ENCODE results near the gene RPUSD4.

The RPUSD4 gene

DNA sequence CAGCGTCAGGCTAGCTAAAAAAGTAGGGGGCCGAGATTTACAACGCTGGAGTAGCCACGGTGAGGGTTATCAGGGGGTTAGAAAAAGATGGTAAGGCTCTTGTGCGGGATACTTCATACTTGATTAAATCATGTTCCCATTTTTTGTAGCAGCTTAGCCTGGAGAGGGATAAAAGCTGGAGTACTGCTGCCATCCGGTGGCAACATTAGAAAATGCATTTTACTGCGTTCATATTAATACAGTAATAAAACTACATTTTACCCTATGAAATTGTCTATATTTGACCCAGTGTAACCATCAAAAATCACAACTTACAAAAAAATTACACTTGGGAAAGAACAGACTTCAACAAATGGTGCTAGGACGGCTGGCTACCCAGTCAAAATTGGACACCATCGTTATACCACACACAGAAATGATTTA is 17.3 kb downstream of the RPUSD4 start:
- H3K27me3 Mint-ChIP-seq, result no peaks in the 10 kb centered on the region
- DNase-seq, result no peak
- H3K36me3 Mint-ChIP-seq (ENCODE audit: low read depth), result peaks cover 92% of the 10 kb centered on the region
- H3K4me1 Mint-ChIP-seq (ENCODE audit: low read depth), result no peaks in the 10 kb centered on the region
- H3K9me3 Mint-ChIP-seq, result peaks cover 10% of the 10 kb centered on the region
- H3K4me3 Mint-ChIP-seq, result no peak overlapping the region
- no peak overlapping the region for H3K27ac Mint-ChIP-seq

DNA sequence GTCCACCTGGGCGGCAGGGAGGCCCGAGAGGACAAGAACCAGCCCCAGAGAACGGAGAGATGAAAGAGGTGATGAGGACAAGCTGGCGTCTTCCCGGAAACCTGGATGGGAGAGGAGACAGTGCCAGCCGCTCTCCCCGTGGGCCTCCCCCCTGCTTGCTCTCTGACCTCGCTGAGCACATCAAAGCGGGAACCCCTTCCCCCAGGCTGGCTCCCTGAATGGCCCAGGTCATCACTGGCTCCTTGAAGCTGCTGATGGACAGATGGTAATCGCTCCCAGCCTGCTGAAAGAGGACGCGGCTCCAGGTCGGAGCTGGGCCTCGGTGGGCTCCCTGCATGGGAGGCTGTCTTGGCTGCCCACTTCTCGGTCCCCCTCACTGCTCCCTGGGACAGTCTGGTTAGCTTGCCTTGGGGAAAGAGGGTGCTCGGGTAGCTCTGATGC is 18.4 kb downstream of the RPUSD4 start:
- H3K27ac Mint-ChIP-seq, result no peak overlapping the region
- H3K27me3 Mint-ChIP-seq, result no peaks in the 10 kb centered on the region
- H3K36me3 Mint-ChIP-seq (ENCODE audit: low read depth), result peaks cover 91% of the 10 kb centered on the region
- no peak overlapping the region for H3K4me3 Mint-ChIP-seq
- H3K9me3 Mint-ChIP-seq, result peaks cover 9% of the 10 kb centered on the region
- no peak for DNase-seq
- H3K4me1 Mint-ChIP-seq (ENCODE audit: low read depth), result no peaks in the 10 kb centered on the region

DNA sequence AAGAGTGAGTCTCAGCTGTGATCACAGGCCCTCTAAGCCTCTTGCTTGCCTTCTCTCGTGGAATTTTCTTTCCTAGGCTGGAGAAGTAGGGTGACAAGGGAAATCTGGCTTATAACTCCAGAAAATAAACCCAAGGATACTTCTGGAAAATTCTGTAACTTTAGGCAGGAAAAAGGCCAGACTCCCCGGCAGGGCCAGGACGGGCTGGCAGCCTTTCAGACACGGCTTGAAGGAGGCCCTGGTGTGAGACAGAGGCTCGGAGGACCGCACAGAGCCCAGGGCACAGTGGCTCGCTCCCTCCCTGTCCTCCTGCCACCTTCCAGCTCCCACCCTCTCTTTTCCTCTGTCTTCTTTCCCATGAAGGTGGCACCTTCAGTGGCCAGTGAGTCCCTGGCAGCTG is 19.1 kb downstream of the RPUSD4 start:
- peaks cover 84% of the 10 kb centered on the region for H3K36me3 Mint-ChIP-seq (ENCODE audit: low read depth)
- no peak for DNase-seq

DNA sequence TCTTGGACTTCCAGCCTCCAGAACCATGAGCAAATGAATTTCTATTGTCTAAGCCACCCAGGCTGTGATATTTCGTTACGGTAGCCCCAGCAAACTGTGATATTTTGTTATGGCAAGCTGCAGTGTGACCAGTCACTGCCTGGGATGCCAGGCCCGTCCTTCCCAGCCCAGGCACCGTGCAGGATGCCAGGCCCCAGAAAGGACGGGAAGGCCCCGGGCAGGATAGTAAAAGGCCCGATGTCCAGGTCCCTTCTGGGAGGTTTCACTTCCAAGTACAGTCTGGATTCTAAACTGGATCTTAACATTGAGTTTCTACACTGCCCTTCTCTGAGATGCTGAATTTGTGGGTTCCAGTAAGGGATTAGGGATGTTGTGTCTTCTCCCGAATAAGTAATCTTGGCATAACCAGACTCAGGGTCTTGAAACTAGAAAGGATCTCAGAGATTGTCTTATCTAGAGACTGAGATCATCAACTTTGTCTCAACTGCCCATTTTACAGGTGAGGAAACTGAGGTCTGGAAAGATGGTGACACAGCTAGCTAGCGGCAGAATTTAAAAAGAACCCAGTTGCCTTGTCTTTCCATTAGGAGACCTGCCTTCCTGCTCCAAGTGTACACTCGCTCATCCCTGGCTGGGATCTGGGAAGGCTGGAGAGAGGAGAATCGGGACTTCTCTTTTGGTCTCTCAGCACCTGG is 19.9 kb downstream of the RPUSD4 start:
- Mint-ChIP-seq H3K4me3 (no peak overlapping the region), H3K27ac (no peak overlapping the region), H3K36me3 (ENCODE audit: low read depth) (peaks cover 77% of the 10 kb centered on the region), H3K9me3 (no peaks in the 10 kb centered on the region), H3K4me1 (ENCODE audit: low read depth) (no peaks in the 10 kb centered on the region), H3K27me3 (no peaks in the 10 kb centered on the region)
- no peak for DNase-seq

More for the DNA sequence above, 19.1 kb downstream of the RPUSD4 start:
- Mint-ChIP-seq H3K4me3 (no peak overlapping the region), H3K27ac (no peak overlapping the region), H3K9me3 (peaks cover 3% of the 10 kb centered on the region), H3K27me3 (no peaks in the 10 kb centered on the region), H3K4me1 (ENCODE audit: low read depth) (no peaks in the 10 kb centered on the region)

DNA sequence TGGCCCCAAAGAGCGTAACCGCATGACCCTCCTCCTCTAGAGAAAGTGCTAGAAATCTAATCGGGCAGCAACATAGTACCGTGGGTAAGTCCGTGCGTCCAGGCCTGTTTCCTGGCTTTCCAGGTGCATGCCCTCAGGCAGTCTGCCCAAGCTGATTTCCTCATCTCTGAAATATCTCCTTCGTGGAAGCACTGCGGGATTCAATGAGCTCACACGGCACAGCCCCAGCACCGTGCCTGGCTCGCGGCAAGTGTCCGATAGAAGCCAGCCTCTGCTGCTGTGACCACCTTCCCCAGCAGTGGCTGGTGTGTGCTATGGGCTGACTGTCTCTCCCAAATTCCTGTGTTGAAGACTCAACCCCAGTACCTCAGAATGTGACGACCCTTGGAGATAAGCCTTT is 20.7 kb downstream of the RPUSD4 start:
- H3K27me3 Mint-ChIP-seq, result no peaks in the 10 kb centered on the region
- DNase-seq, result no peak
- no peak overlapping the region for H3K4me3 Mint-ChIP-seq
- H3K27ac Mint-ChIP-seq, result no peak overlapping the region
- no peaks in the 10 kb centered on the region for H3K9me3 Mint-ChIP-seq
- no peaks in the 10 kb centered on the region for H3K4me1 Mint-ChIP-seq (ENCODE audit: low read depth)
- H3K36me3 Mint-ChIP-seq (ENCODE audit: low read depth), result peaks cover 74% of the 10 kb centered on the region

DNA sequence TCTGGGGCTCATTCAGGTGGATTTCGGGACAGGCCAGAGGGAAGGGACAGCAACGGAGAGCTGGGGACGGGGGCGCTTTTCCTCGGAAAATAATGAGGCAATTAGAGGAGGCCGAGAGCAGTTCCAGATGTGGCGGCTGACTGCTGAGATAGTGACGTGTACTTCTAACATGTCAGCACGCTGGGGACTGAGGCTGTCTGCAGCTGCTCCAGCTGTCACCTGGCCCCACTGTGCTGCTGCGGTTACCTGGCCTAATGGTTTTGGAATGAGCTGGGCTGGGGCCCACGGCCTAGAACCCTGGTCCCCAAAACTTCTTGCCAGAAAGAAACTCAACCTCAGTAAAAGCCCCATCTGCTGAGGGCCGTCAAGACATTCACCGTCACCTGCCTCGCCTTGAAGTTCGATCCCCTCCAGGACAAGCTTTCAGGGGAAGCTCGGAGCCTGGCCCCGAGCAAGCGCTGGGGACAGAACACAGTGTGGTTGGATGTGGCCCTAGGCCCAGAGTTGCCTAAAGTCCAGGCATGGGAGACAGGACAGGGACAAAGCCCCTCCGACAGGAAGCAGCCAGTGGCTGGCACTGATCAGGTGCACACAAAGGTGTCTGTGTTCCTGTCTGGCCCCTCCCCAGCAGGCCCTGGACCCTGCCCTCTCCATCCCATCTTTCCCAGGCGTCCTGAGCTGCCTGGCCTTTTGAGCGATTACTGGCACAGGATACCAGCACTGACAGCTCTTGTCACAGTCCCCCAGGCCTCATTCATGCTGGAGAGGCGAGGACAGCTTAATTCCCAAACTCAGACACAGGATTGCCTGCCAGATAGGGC is 22.1 kb downstream of the RPUSD4 start:
- H3K4me3 Mint-ChIP-seq, result no peak overlapping the region
- H3K27ac Mint-ChIP-seq, result peak overlapping the region; percentile 14
- H3K9me3 Mint-ChIP-seq, result no peaks in the 10 kb centered on the region

DNA sequence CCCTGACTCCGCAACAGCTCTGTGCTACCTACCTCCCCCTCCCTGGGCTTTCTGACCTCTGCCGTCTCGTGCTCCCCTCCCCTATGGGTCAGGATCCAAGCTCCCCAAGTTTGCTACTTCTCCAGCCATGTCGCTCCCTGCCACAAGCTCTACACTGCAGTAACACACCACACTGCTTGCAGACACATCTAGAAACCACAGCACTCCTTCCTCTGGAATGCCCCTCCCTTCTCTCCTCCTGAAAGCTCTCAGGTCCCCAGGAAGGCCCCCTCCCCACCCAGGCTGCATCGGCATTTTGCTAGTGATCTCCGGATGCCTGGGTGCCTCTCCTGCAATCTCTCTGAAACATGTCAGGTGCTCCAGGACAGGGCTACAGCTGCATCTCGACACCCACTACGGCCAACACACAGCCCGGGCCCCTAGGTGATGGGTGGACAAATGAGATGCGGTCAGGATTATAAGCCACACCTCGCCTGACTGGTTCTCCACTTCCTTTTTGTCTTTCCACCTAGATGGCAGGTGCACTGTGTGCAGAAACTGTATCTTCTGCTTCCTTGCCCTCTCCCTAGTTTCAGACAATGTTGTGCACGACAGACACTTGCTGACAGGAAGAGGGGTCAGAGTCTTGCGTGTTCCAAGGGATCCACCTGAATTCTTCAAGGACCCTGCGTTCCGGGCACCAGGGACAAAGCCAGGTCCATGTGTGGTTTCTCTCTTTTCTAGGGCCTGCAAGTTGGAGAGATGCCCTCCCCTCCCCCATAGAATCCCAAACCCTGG is 22.9 kb downstream of the RPUSD4 start:
- H3K27ac Mint-ChIP-seq, result peak overlapping the region; percentile 14
- H3K4me3 Mint-ChIP-seq, result no peak overlapping the region
- H3K36me3 Mint-ChIP-seq (ENCODE audit: low read depth), result peaks cover 57% of the 10 kb centered on the region
- no peaks in the 10 kb centered on the region for H3K27me3 Mint-ChIP-seq
- no peak for DNase-seq
- H3K9me3 Mint-ChIP-seq, result no peaks in the 10 kb centered on the region
- no peaks in the 10 kb centered on the region for H3K4me1 Mint-ChIP-seq (ENCODE audit: low read depth)

More for the DNA sequence above, 22.1 kb downstream of the RPUSD4 start:
- no peaks in the 10 kb centered on the region for H3K27me3 Mint-ChIP-seq
- no peak for DNase-seq
- peaks cover 65% of the 10 kb centered on the region for H3K36me3 Mint-ChIP-seq (ENCODE audit: low read depth)
- no peaks in the 10 kb centered on the region for H3K4me1 Mint-ChIP-seq (ENCODE audit: low read depth)

DNA sequence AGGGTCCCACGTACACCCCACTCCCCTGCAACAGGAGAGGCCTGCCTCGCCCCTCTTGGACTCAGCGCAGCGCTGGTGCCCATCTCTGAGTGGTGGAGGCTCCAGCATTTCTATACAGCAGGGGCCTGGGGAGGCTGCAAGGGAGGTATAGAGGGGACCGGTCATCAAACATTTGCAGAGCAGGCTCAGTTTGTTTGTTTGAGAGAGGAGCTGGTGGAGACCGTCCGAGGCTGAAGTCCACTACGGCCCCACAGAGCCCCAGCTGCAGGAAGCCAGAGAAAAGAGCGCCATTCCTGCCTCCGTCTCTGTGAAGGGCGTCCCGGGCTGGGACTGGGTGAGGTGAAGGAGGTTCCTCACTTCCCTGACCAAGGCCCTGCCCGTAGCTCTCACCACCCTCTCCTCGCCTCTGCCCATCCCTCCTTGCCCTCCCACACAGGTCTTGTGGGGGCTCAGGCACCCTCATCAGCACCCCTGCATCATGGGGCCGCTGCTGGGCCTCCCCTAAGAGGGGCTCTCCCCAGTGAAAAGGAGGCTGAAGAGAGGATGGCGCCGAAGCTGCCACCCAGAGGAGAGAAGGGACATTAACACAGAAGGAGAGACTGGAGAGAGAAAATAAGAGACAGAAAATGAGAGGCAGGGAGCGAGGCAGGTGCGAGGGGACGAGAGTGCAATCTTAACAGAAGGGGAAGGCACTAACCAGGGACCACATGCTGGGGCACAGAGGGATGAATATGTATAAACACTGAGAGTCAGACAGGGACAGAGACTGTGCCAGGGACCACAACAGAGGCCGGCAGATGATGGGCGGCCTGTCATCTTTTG is 24.5 kb downstream of the RPUSD4 start:
- H3K27me3 Mint-ChIP-seq, result no peaks in the 10 kb centered on the region
- H3K36me3 Mint-ChIP-seq (ENCODE audit: low read depth), result peaks cover 41% of the 10 kb centered on the region
- no peaks in the 10 kb centered on the region for H3K4me1 Mint-ChIP-seq (ENCODE audit: low read depth)
- H3K9me3 Mint-ChIP-seq, result no peaks in the 10 kb centered on the region
- DNase-seq, result no peak
- no peak overlapping the region for H3K4me3 Mint-ChIP-seq
- H3K27ac Mint-ChIP-seq, result no peak overlapping the region

DNA sequence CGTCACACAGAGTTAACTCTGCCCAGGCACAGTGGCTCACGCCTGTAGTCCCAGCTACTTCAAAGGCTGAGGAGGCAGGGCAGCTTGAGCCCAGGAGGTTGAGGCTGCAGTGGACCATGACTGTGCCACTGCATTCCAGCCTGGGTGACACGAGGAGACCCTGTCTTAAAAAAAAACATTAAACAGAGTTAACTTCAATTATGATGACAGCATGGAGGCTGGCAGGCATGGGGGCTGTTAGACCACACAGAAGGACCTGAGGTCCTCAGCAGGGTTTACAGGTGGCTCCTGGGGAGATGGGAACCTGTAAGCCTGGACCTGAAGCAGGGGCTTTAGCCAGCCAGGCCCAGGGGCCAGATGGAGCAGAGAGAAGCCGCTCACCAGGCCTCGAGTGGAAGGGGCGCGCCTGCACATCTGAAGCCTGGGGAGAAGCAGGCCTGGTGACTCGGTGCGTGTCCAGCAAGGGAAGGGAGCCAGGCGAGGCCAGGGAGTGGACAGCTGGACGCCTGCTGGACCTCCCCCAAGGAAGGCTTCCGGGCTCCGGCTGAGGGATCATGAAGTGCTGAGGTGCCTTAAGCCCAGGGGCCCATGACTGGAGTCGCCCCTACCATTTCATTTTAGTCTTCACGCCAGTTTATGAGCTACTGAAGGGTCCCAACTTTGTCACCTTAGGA is 25.3 kb downstream of the RPUSD4 start:
- H3K4me1 Mint-ChIP-seq (ENCODE audit: low read depth), result no peaks in the 10 kb centered on the region
- H3K4me3 Mint-ChIP-seq, result no peak overlapping the region
- H3K27ac Mint-ChIP-seq, result no peak overlapping the region
- no peaks in the 10 kb centered on the region for H3K9me3 Mint-ChIP-seq
- no peaks in the 10 kb centered on the region for H3K27me3 Mint-ChIP-seq
- DNase-seq, result no peak
- H3K36me3 Mint-ChIP-seq (ENCODE audit: low read depth), result peaks cover 34% of the 10 kb centered on the region

DNA sequence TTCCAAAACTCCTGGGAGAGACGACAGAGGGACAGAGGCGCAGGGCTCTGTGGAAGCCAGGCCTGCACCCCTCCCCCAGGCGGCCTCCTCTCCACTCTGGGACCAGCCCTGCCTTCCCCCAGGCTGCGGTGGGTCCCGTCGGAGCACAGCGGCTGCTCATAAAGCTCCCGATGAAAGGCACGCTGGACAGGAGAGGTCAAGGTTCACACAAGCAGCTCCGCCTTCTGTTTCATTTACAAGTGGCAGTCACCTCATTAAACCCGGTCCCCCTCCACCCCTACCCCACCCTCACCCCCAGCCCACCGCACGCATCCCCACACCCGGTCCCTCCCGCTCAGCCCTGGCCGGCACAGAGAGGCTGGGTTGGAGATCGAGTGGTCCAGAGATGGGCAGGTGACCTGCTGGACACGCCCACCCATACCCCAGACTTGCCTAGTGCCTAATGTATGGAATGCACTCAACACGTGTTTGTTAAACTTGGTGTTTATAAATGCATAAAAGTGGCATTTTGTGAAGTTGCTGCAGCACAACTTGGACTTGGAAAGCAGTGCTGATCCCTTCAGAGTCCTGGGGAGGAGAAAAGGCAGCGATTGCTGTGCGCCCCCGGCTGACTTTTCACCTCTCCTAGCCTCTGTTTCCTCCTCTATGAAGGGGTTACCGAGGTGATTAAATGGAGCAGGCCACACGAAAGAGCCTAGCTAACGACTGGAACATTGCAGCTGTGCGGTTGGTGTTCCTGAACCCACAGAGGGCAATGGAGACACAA is 26.0 kb downstream of the RPUSD4 start:
- DNase-seq, result no peak
- H3K27ac Mint-ChIP-seq, result no peak overlapping the region
- peaks cover 26% of the 10 kb centered on the region for H3K36me3 Mint-ChIP-seq (ENCODE audit: low read depth)
- H3K27me3 Mint-ChIP-seq, result no peaks in the 10 kb centered on the region
- H3K4me1 Mint-ChIP-seq (ENCODE audit: low read depth), result no peaks in the 10 kb centered on the region
- no peaks in the 10 kb centered on the region for H3K9me3 Mint-ChIP-seq
- no peak overlapping the region for H3K4me3 Mint-ChIP-seq

DNA sequence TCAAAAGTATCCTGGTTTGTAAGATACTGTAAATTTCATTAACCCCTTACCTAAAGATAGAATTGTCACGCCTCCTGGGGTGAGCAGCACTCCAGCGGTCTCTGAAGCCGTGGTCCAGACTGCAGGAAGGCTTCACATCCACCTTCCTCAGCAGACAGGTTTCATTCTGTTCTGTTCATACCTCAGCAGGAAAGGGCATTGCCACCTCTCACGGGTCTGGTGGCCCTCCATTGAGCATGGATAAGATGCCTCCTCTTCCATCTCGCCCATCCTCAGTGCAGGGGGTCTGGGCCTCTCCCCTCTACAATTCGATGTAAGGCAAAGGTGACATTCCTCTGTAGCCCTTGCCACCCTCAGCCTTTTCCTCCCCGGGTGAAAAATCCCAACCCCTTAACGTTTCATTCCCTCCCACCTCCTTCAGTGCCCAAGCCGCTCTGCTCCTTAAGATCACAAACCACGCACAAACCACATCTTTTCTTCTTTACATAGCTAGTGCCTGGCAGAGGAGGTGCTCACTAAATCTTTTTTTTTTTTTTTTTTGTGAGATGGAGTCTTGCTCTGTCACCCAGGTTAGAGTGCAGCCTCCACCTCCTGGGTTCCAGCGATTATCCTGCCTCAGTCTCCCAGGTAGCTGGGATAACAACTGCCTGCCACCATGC is 28.5 kb downstream of the RPUSD4 start:
- no peaks in the 10 kb centered on the region for H3K27me3 Mint-ChIP-seq
- no peak overlapping the region for H3K27ac Mint-ChIP-seq
- no peak for DNase-seq

DNA sequence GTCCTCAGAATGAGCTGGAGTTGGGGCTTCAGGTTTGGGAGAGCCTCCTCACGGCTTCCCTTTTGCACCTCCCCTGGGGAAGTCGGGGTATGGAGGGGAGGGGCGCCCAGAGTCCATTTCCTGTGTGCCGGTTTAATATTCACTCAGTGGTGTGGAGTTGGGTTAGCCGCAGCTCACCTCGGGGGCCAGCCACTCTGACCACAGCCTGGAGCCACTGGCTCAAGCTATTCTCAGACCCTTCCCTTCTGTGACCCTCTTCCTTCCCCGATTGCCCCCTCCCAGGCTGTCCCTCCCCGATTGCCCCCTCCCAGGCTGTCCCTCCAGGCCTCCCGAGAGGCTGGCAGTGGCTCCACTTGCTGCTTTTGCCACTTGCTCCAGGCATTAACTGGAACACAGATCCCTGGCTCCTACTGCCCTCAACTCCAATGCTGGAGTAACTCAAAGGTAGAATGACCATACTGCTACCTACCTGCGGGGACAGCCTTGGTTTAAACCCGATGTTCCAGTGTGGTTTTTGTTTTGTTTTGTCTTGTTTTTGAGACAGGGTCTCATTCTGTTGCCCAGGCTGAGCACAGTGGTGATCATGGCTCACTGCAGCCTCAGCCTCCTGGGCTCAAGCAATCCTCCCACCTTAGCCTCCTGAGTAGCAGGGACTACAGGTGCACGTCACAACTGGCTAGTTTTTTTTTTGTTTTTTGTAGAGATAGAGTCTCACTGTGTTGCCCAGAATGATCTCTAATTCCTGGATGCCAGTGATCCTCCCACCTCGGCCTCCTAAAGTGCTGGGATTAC is 29.3 kb downstream of the RPUSD4 start:
- H3K9me3 Mint-ChIP-seq, result no peaks in the 10 kb centered on the region
- H3K4me3 Mint-ChIP-seq, result no peak overlapping the region
- peaks cover 10% of the 10 kb centered on the region for H3K36me3 Mint-ChIP-seq (ENCODE audit: low read depth)
- no peaks in the 10 kb centered on the region for H3K27me3 Mint-ChIP-seq
- H3K27ac Mint-ChIP-seq, result no peak overlapping the region
- no peaks in the 10 kb centered on the region for H3K4me1 Mint-ChIP-seq (ENCODE audit: low read depth)
- no peak for DNase-seq

More for the DNA sequence above, 28.5 kb downstream of the RPUSD4 start:
- Mint-ChIP-seq H3K4me3 (no peak overlapping the region), H3K4me1 (ENCODE audit: low read depth) (no peaks in the 10 kb centered on the region), H3K9me3 (no peaks in the 10 kb centered on the region), H3K36me3 (ENCODE audit: low read depth) (peaks cover 12% of the 10 kb centered on the region)
